NOMO-1 treated with DMSO at 0.1 percent for 48 hours (cell line): ENCODE data around the gene RBP2.

Experiments
- DNase-seq: peaks from one replicate; lab custom pipeline; 2025; ENCODE audit not compliant: unreplicated experiment; lab: John Stamatoyannopoulos, UW

RBP2 gene

DNA sequence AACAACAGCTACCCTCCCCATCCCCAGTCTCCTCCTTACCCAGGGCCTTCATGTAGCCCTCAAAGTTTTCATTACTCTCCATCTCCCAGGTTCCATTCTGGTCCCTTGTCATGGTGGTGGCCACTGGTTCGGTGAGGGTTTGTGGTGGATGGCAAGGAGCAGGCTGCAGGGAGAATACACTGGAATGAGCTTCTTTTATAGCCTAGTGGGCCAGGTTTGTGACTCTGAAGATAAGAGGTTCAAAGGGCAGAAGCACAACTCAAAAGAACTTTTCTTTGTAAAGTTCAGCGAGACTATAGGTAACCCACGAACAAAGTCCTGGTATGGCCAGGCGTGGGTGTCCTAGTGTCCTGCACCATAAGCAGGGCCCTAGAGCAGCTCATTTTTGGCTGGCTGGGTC, at the start of gene RBP2:
Gene RBP2 (minus strand): TSS at position 169 of the 400 bp plus-strand sequence. CDS start 57 bp downstream, at position 112.
- no peak for DNase-seq

GRCh38 chr3:139524841-139525636, 48.7 kb upstream of the RBP2 start:
- DNase-seq = no peak

GRCh38 chr3:139523718-139524117, 47.4 kb upstream of the RBP2 start:
- DNase-seq = no peak

- no peak for DNase-seq
These were observed 46.9 kb upstream of the RBP2 start for GRCh38 chr3:139523166-139523565.

GRCh38 chr3:139522421-139522820, 46.1 kb upstream of the RBP2 start:
- no peak for DNase-seq

- no peak for DNase-seq
These were observed 45.5 kb upstream of the RBP2 start for GRCh38 chr3:139521816-139522215.

- peak; percentile 84 for DNase-seq
These were observed 44.8 kb upstream of the RBP2 start for GRCh38 chr3:139521144-139521543.

DNA sequence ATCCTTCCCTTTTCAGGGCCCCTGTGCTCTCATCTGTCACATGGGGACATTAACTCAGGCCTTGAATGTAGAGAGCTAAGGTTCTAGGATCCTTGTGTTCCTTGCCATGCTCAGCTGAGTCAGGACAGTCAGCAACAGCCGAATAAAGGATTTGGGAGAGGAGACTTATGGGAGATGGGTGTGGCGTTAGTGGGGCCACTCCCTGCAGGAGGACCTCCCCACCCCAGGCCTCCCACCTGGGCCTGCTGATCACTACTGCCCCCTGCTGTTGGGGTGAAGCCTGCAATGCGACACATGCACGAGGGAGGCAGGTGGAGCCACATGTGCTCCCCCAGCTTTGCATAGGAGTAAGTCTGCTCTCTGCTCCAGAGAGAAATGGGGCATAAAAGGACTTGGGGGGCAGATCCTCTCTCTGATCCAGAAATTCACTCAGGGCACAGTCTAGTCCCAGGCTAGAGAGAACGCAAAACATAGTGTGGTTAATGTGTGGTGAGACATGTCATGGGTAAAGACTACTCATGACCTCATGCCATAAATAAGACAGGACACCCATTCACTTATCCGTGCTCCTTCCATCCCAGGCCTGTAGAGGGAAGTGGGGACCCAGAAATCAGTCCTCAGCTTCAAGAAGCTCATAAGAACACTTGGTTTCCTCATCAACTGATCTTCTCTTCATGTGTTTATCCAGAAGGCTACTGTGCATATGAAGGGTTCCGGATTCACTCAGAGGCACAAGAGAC, 43.9 kb upstream of the RBP2 start:
- DNase-seq = peak; percentile 75

- no peak for DNase-seq
These were observed 42.9 kb upstream of the RBP2 start for GRCh38 chr3:139518926-139519842.

DNA sequence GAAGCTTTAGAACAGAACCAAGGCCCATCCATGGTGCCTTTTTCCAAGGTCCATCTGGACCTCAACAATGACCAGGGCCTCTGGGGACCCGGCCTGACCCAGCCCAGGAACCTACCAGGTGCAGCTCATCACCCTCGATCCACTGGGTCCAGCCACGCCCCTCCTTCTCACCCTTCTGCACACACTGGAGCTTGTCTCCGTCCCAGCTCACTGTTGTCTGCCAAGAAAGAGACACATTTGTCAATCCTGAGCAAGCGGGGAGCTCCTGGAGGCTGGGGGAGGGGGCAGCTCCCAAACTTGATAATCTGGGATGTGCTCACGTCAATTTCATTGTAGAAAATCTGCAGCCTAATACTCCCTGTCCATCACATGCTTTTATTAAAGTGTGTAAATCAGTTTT, 42.0 kb upstream of the RBP2 start:
- no peak for DNase-seq

- DNase-seq = no peak
These were observed 41.2 kb upstream of the RBP2 start for GRCh38 chr3:139517321-139518065.

- no peak for DNase-seq
These were observed 38.4 kb upstream of the RBP2 start for GRCh38 chr3:139514741-139515140.

GRCh38 chr3:139509631-139510030, 33.3 kb upstream of the RBP2 start:
- DNase-seq = no peak

- no peak for DNase-seq
These were observed 30.4 kb upstream of the RBP2 start for GRCh38 chr3:139506766-139507165.

GRCh38 chr3:139505829-139506386, 29.6 kb upstream of the RBP2 start:
- no peak for DNase-seq

- no peak for DNase-seq
These were observed 23.2 kb upstream of the RBP2 start for GRCh38 chr3:139499536-139499935.

GRCh38 chr3:139493826-139494385, 17.6 kb upstream of the RBP2 start:
- DNase-seq = no peak

- DNase-seq = no peak
These were observed 15.7 kb upstream of the RBP2 start for GRCh38 chr3:139491966-139492365.

GRCh38 chr3:139491027-139491700, 14.8 kb upstream of the RBP2 start:
- no peak for DNase-seq
